GM21529 (cell line): ENCODE data around the gene KCNH2.

Source experiments
- ATAC-seq: cut with Tn5 transposase; IDR thresholded peaks from one replicate; pipeline ENCODE4 v1.9.1; 2021; ENCODE audit not compliant: unreplicated experiment

KCNH2 gene

GRCh38 chr7:150994838-150995510 lies 16.9 kb upstream of the KCNH2 start:
- no peak for ATAC-seq

GRCh38 chr7:150994141-150994837 lies 16.2 kb upstream of the KCNH2 start:
- ATAC-seq = no peak

GRCh38 chr7:150993511-150993910 lies 15.4 kb upstream of the KCNH2 start:
- no peak for ATAC-seq

- ATAC-seq = peak; percentile 80
Measured at GRCh38 chr7:150992833-150993302, 14.7 kb upstream of the KCNH2 start.

- ATAC-seq = no peak
Measured at GRCh38 chr7:150992051-150992640, 14.0 kb upstream of the KCNH2 start.

- ATAC-seq = no peak
Measured at GRCh38 chr7:150990416-150991186, 12.5 kb upstream of the KCNH2 start, which contains the start of gene NOS3. NOS3 (plus strand) TSS chr7:150991017; CDS start chr7:150993804, 2,787 bp downstream.

- no peak for ATAC-seq
Measured at GRCh38 chr7:150989456-150989855, 11.3 kb upstream of the KCNH2 start.

GRCh38 chr7:150988230-150989226 lies 10.4 kb upstream of the KCNH2 start:
- no peak for ATAC-seq

GRCh38 chr7:150986556-150986955 lies 8.4 kb upstream of the KCNH2 start:
- ATAC-seq = no peak

GRCh38 chr7:150986099-150986512 lies 8.0 kb upstream of the KCNH2 start:
- ATAC-seq = no peak

- ATAC-seq = no peak
Measured at GRCh38 chr7:150983893-150984368, 5.8 kb upstream of the KCNH2 start.

GRCh38 chr7:150982351-150982750 lies 4.2 kb upstream of the KCNH2 start:
- no peak for ATAC-seq

- ATAC-seq = no peak
Measured at GRCh38 chr7:150981644-150982043, 3.5 kb upstream of the KCNH2 start.

GRCh38 chr7:150980663-150981062 lies 2.5 kb upstream of the KCNH2 start:
- ATAC-seq = no peak

- ATAC-seq = no peak
Measured at GRCh38 chr7:150979713-150980390, 1.7 kb upstream of the KCNH2 start.

GRCh38 chr7:150977382-150978125 lies 567 bp downstream of the KCNH2 start:
- no peak for ATAC-seq

GRCh38 chr7:150976529-150977381 lies 1.4 kb downstream of the KCNH2 start:
- ATAC-seq = no peak
